Transverse colon (tissue), 4 donors: Measurements from ENCODE around the gene ANXA10. TPM values are rescaled to one million over a fixed set of nuclear protein-coding genes. Genes with fewer than 3 reads are reported as not detected.

Source experiments
- DNase-seq: peaks from one replicate; pipeline ENCODE4 v3.0.0-alpha.2; 2019
- H3K27ac ChIP-seq, 4 donors: fragments of 200-600 bp; sonication (generic); 2 replicates each; pipeline ENCODE4 v1.5.1; 2016 to 2018; ENCODE audit warnings: inconsistent platforms in 4 of 4
- H3K27me3 ChIP-seq: fragments of 200-600 bp; sonication (generic); 2 replicates; pipeline ENCODE4 v1.5.1; 2017; ENCODE audit warnings: inconsistent platforms
- H3K36me3 ChIP-seq, 4 donors: fragments of 200-600 bp; sonication (generic); 2 replicates each; pipeline ENCODE4 v1.5.1; 2017 to 2019; ENCODE audit warnings: inconsistent platforms in 4 of 4
- H3K4me1 ChIP-seq, 4 donors: fragments of 200-600 bp; sonication (generic); 2 replicates each; pipeline ENCODE4 v1.5.1; 2017 to 2020; ENCODE audit warnings: inconsistent platforms in 4 of 4
- H3K4me3 ChIP-seq, 4 donors: fragments of 200-600 bp; sonication (generic); 1 replicate in 1 of 4; 2 replicates in 3 of 4; pipeline versions ENCODE4 v1.5.1 to v1.6.1; 2017 to 2019; ENCODE audit warnings: inconsistent platforms in 4 of 4
- H3K9me3 ChIP-seq, 2 donors: fragments of 200-600 bp; sonication (generic); 2 replicates each; pipeline ENCODE4 v1.5.1; 2017 to 2019; ENCODE audit warnings: inconsistent platforms in 2 of 2
- EP300 ChIP-seq: sonication (generic); formaldehyde crosslinking; IDR thresholded peaks from one replicate; pipeline ENCODE4 v1.6.1; 2017; ENCODE audit warnings: antibody characterized with exemption, low read depth
- POLR2A ChIP-seq: fragments of 450-650 bp; IDR thresholded peaks from one replicate; pipeline ENCODE4 v1.6.1; 2016; ENCODE audit warnings: antibody characterized with exemption, mild to moderate bottlenecking, moderate library complexity
- POLR2AphosphoS5 ChIP-seq, 3 donors: sonication (generic); formaldehyde crosslinking; IDR thresholded peaks; one replicate each; pipeline ENCODE4 v1.6.1; 2016; ENCODE audit warnings: antibody characterized with exemption in 3 of 3
- WGBS, 2 donors: methylation state at CpG; one replicate each; pipeline ENCODE4 v1.1.5; 2018; ENCODE audit warnings: low coverage in 1 of 2; 5-methylcytosine and 5-hydroxymethylcytosine counted together
- in situ Hi-C, 4 donors: fragments of 200-750 bp; cut with MboI; loops; one replicate each; pipeline versions ENCODE4 v1.15.0 to v1.15.1; 2017; ENCODE audit warnings: low sequenced_read_pairs in 3 of 4, low pct_ligation_motif_present in 1 of 4, low pct_unique_long_range_greater_than_20kb in 1 of 4
- intact Hi-C: fragments of 100-400 bp; cut with DNase I; formaldehyde crosslinking; loops from one replicate; pipeline ENCODE4 v1.15.1; 2023; ENCODE audit warnings: low total_unique reads
- total RNA-seq, 4 donors: library from RNA; depleted of rRNA; stranded (reverse); fragments of >200 nt; gene quantifications; one replicate each; pipeline ENCODE4 v1.1.0, GENCODE V29; 2016
- TF ChIP-seq, protein P1 (sequence below), 5 experiments: fragments of 200-600 bp in 3 of 5; fragments of 450-650 bp in 2 of 5; sonication (generic) in 3 of 5; IDR thresholded peaks; 1 replicate in 2 of 5; 2 replicates in 3 of 5; pipeline ENCODE4 v1.5.1; 2016 to 2017; ENCODE audit warnings: antibody characterized with exemption in 5 of 5, inconsistent platforms in 3 of 5, mild to moderate bottlenecking in 2 of 5, moderate library complexity in 1 of 5

ANXA10 gene
- total RNA-seq, 4 donors from 2014 or later: 0.82 TPM; not detected in 3

DNA sequence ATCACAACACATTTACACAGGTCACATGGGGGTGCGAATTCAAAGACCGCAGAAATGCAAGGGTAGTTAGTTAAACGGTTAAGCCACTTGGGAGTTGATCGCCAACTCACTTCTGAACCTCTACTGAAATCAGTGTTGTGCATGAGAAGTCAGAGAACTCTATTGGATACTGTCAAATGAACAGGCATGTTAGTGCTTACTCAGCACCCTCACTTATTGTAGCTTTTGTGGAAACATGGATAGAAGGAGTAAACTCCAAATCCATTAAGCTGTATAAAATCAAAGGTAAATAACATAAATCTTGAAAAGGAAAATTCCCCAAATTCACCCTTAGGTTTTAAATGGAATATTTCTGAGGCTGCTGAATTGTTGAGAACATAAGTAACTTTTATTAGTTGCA lies 17.5 kb upstream of the ANXA10 start:
- WGBS, 2 donors: 87 to 100% methylated on average over 1 to 4 of the region's 4 CpGs
- no peak overlapping the region for H3K4me3 ChIP-seq
- no peak for DNase-seq
- intact Hi-C loops: loop anchor here (10.0 kb wide), 1 partner anchor 1050 kb away; no protein-coding TSS in a partner anchor
- in situ Hi-C loops: no loop called here
- TF ChIP-seq POLR2AphosphoS5 (IDR thresholded peaks at IDR 0.05): no peak
- TF ChIP-seq EP300: no peak
- TF ChIP-seq, protein P1, sequence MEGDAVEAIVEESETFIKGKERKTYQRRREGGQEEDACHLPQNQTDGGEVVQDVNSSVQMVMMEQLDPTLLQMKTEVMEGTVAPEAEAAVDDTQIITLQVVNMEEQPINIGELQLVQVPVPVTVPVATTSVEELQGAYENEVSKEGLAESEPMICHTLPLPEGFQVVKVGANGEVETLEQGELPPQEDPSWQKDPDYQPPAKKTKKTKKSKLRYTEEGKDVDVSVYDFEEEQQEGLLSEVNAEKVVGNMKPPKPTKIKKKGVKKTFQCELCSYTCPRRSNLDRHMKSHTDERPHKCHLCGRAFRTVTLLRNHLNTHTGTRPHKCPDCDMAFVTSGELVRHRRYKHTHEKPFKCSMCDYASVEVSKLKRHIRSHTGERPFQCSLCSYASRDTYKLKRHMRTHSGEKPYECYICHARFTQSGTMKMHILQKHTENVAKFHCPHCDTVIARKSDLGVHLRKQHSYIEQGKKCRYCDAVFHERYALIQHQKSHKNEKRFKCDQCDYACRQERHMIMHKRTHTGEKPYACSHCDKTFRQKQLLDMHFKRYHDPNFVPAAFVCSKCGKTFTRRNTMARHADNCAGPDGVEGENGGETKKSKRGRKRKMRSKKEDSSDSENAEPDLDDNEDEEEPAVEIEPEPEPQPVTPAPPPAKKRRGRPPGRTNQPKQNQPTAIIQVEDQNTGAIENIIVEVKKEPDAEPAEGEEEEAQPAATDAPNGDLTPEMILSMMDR (IDR thresholded peaks at IDR 0.05): no peak
- no peak for TF ChIP-seq POLR2A
- H3K27me3 ChIP-seq: no peaks in the 10 kb centered on the region
- no peaks in the 10 kb centered on the region for H3K9me3 ChIP-seq
- no peaks in the 10 kb centered on the region for H3K36me3 ChIP-seq
- H3K4me1 ChIP-seq: no peaks in the 10 kb centered on the region
- H3K27ac ChIP-seq: no peak overlapping the region

DNA sequence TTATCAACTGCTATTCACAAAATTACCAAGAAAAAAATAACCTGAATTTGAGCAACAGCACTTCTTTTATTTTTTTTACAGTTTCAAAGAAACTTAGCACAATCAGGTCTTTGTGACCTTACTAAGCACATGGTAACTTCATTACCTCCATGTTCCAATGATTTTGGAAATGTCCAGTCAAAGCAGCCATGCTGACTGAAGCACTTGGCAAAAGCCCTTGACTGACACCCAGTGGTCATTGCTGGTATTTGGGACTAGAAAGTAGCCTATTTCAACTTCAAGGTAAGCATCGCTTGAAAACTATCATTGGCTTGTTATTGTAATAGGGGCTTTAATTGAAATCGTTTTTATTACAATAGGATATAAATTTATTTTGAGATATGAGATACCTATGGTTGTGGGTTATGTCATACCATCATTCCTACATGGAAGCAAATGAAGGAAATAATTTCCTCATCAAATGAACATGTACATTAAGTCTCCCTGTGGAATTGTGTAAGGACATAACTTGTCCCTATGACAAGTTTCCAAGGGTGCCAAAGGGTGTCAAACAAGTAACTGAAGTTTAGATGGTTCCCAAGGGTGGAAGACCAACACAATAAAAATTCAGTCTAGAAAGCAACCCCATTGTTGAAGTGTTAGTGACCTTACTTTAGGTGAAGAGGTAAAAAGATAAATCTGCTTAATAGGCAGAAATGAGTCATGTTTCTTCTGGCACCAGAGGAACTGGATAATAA lies 15.2 kb upstream of the ANXA10 start:
- Histone ChIP-seq H3K27ac (no peak overlapping the region), H3K4me1 (no peaks in the 10 kb centered on the region), H3K27me3 (no peaks in the 10 kb centered on the region), H3K36me3 (no peaks in the 10 kb centered on the region), H3K4me3 (no peak overlapping the region), H3K9me3 (no peaks in the 10 kb centered on the region)
- intact Hi-C loops: loop anchor here (10.0 kb wide), 1 partner anchor 1052 kb away; no protein-coding TSS in a partner anchor
- WGBS, 2 donors: 0 to 8% methylated on average over 2 of the region's 2 CpGs
- DNase-seq: peak; percentile 32
- in situ Hi-C loops: no loop called here
- TF ChIP-seq, protein P1 (IDR thresholded peaks at IDR 0.05): peak; percentile 45 to 73 (median 67)
- no peak for TF ChIP-seq POLR2A

GRCh38 chr4:168077726-168078239 lies 14.6 kb upstream of the ANXA10 start:
- Histone ChIP-seq H3K4me3 (no peak overlapping the region), H3K9me3 (no peaks in the 10 kb centered on the region), H3K36me3 (no peaks in the 10 kb centered on the region), H3K4me1 (no peaks in the 10 kb centered on the region), H3K27ac (no peak overlapping the region), H3K27me3 (no peaks in the 10 kb centered on the region)
- DNase-seq: no peak
- intact Hi-C loops: loop anchor here (10.0 kb wide), 1 partner anchor 1053 kb away; no protein-coding TSS in a partner anchor
- 71 to 80% methylated on average over 5 of the region's 5 CpGs for WGBS, 2 donors
- TF ChIP-seq EP300 (no peak), POLR2A (no peak), POLR2AphosphoS5 (IDR thresholded peaks at IDR 0.05) (no peak)
- TF ChIP-seq, protein P1 (IDR thresholded peaks at IDR 0.05): no peak
- in situ Hi-C loops: no loop called here

DNA sequence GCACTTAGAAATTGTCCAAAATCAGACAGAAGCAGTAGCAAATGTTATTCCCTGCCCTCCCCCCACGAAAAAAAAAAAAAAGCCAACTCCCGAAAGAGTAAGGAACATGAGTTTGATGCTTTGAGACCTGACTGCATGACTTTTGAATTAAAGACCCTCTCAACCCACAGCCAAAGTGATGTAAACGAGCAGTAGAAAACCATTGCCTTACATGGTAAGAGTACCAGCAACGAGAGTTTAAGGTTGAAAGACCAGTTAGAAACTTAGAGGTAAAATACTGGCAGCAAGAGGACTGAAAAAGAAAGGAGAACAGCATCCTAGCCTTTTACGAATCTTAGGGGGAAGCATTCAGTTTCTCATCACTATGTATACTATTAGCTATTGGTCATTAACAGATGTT lies 10.0 kb upstream of the ANXA10 start:
- intact Hi-C loops: no loop called here
- no peaks in the 10 kb centered on the region for H3K27me3 ChIP-seq

More for the DNA sequence above, 10.0 kb upstream of the ANXA10 start:
- Histone ChIP-seq H3K4me3 (no peak overlapping the region), H3K9me3 (peaks cover 0 to 3% of the 10 kb centered on the region in 2 donors), H3K36me3 (no peaks in the 10 kb centered on the region), H3K4me1 (no peaks in the 10 kb centered on the region), H3K27ac (no peak overlapping the region)
- TF ChIP-seq EP300: no peak
- in situ Hi-C loops: no loop called here
- DNase-seq: no peak
- WGBS, 2 donors: 60 to 65% methylated on average over 5 of the region's 5 CpGs
